HEK293 (cell line): ENCODE data around the gene PPP1R1B.

Source experiments
- CTCF ChIA-PET: fragments of 350-600 bp; formaldehyde crosslinking; extraction: SDS; loops from one replicate; lab custom pipeline; 2021; ENCODE audit warnings: antibody characterized with exemption; lab: Yijun Ruan, JAX
- POLR2A ChIA-PET: fragments of 300-600 bp; formaldehyde crosslinking; extraction: SDS; loops from one replicate; lab custom pipeline; 2020; ENCODE audit warnings: antibody characterized with exemption, inconsistent platforms; lab: Yijun Ruan, JAX
- H3K27ac ChIP-seq: fragments of 200-500 bp; sonication (Bioruptor generic); 2 replicates; pipeline ENCODE4 v1.5.1; 2014; ENCODE audit warnings: low read depth, low read length, control low read depth, inconsistent platforms; ENCODE audit errors: extremely low read depth
- H3K36me3 ChIP-seq, 2 experiments: fragments of 200-500 bp in 1 of 2; sonication (Bioruptor generic) in 1 of 2; 1 replicate in 1 of 2; 2 replicates in 1 of 2; pipeline ENCODE4 v1.5.1; 2014 to 2017; ENCODE audit warnings: inconsistent platforms in 2 of 2, low read length in 2 of 2; ENCODE audit not compliant: control insufficient read depth in 2 of 2, insufficient read depth in 1 of 2
- H3K4me1 ChIP-seq: fragments of 200-500 bp; sonication (Bioruptor generic); 2 replicates; pipeline ENCODE4 v1.5.1; 2014; ENCODE audit warnings: mild to moderate bottlenecking, low read length, inconsistent platforms; ENCODE audit not compliant: control insufficient read depth, insufficient read depth
- H3K4me3 ChIP-seq: 2 replicates; pipeline ENCODE4 v1.5.1; 2011; ENCODE audit warnings: low read depth, mild to moderate bottlenecking, control low read depth, low read length, moderate library complexity
- H3K9me3 ChIP-seq: fragments of 200-500 bp; sonication (Bioruptor generic); 2 replicates; pipeline ENCODE4 v1.5.1; 2014; ENCODE audit warnings: low read depth, low read length, inconsistent platforms; ENCODE audit not compliant: control insufficient read depth, insufficient read depth
- GLIS1 ChIP-seq: fragments of 450-650 bp; formaldehyde crosslinking; IDR thresholded peaks from 2 replicates; pipeline ENCODE4 v1.5.1; 2016; ENCODE audit warnings: missing biosample characterization, missing genetic modification characterization
- KLF7 ChIP-seq: fragments of 450-650 bp; formaldehyde crosslinking; IDR thresholded peaks from 2 replicates; pipeline ENCODE4 v1.5.1; 2016; ENCODE audit warnings: missing biosample characterization, missing genetic modification characterization, borderline replicate concordance
- MEIS1 ChIP-seq: sonication (generic); formaldehyde crosslinking; IDR thresholded peaks from 2 replicates; pipeline ENCODE4 v1.8.1; 2022; ENCODE audit warnings: missing genetic modification reagents, mild to moderate bottlenecking, borderline replicate concordance
- REPIN1 ChIP-seq: fragments of 450-650 bp; formaldehyde crosslinking; IDR thresholded peaks from 2 replicates; pipeline ENCODE4 v1.5.1; 2017; ENCODE audit warnings: missing biosample characterization, missing genetic modification characterization, low read depth
- SCRT2 ChIP-seq: fragments of 450-650 bp; formaldehyde crosslinking; IDR thresholded peaks from 2 replicates; pipeline ENCODE4 v1.5.1; 2016; ENCODE audit warnings: missing biosample characterization, missing genetic modification characterization
- WT1 ChIP-seq: fragments of 450-650 bp; formaldehyde crosslinking; IDR thresholded peaks from 2 replicates; pipeline ENCODE4 v1.5.1; 2016; ENCODE audit warnings: missing biosample characterization, missing genetic modification characterization
- ZBTB10 ChIP-seq: fragments of 450-650 bp; formaldehyde crosslinking; IDR thresholded peaks from 2 replicates; pipeline ENCODE4 v1.5.1; 2016; ENCODE audit warnings: missing biosample characterization, missing genetic modification characterization
- ZBTB48 ChIP-seq: fragments of 450-650 bp; formaldehyde crosslinking; IDR thresholded peaks from 2 replicates; pipeline ENCODE4 v1.5.1; 2016; ENCODE audit warnings: missing biosample characterization, missing genetic modification characterization
- ZFHX2 ChIP-seq: fragments of 450-650 bp; formaldehyde crosslinking; conservative IDR thresholded peaks from 2 replicates; pipeline ENCODE4 v1.5.1; 2016; ENCODE audit warnings: missing biosample characterization, missing genetic modification characterization
- ZNF416 ChIP-seq: fragments of 450-650 bp; formaldehyde crosslinking; IDR thresholded peaks from 2 replicates; pipeline ENCODE4 v1.5.1; 2016; ENCODE audit warnings: missing biosample characterization, missing genetic modification characterization
- ZNF600 ChIP-seq: fragments of 450-650 bp; formaldehyde crosslinking; IDR thresholded peaks from 2 replicates; pipeline ENCODE4 v1.5.1; 2016; ENCODE audit warnings: missing biosample characterization, missing genetic modification characterization
- ZNF654 ChIP-seq: fragments of 450-650 bp; formaldehyde crosslinking; IDR thresholded peaks from 2 replicates; pipeline ENCODE4 v1.5.1; 2016; ENCODE audit warnings: low read depth, missing biosample characterization, missing genetic modification characterization
- TF ChIP-seq, protein P1 (sequence below): fragments of 450-650 bp; formaldehyde crosslinking; IDR thresholded peaks from 2 replicates; pipeline ENCODE4 v1.5.1; 2016; ENCODE audit warnings: missing biosample characterization, missing genetic modification characterization
- TF ChIP-seq, protein P2 (sequence below): fragments of 450-650 bp; formaldehyde crosslinking; IDR thresholded peaks from 2 replicates; pipeline ENCODE4 v1.5.1; 2016; ENCODE audit warnings: missing biosample characterization, missing genetic modification characterization

Gene PPP1R1B

DNA sequence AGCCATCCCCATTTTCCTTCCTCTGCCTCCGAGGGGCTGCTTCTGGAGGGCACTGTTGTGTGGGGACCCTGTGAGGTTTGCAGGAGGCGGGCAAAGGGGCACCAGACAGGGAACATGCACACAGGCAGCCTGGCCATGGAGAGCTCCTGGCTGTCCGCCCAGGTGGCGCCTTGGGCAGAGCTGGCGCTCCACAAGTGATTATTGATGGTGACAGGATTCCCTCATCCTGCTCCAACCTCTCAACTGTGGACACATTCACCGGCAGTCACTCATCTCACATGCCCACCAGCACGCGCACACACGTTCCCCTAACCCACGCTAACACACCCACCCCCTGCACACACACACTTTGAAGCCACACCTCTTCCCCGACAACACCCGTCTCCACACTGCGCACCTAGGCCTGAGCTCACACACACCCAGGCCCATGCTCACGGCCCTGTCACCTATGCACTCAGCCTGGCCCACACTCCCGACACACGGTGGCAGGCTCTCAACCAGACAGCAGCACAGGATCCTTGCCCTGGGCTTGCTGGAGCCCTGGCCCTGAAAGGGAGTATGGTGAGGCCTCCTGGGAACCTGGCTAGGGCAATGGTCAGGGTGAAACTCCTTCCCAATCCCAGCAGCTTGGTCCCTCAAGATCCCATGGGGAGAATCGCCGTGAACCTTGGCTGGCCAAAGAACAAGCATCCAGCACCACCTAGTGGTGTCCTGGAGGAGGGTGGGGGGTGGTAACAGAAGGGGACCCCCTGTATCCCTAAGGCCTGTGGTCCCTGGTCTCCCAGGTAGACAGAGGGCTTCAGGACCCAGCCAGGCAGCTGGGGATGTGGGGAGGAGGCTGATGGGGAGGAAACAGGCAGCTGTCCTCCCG lies 45.1 kb downstream of the PPP1R1B start (continued):
- TF ChIP-seq ZBTB10 (no peak), ZNF600 (tag by site-specific recombination) (no peak), ZBTB48 (tag by site-specific recombination) (peak; percentile 88), ZNF654 (peak; percentile 79), GLIS1 (tag by site-specific recombination) (peak; percentile 87), KLF7 (tag by site-specific recombination) (no peak), ZNF416 (tag by site-specific recombination) (no peak), WT1 (tag by site-specific recombination) (no peak), ZFHX2 (peak; percentile 57; the same call in 1 of the 2 replicates), SCRT2 (tag by site-specific recombination) (no peak)
- TF ChIP-seq, protein P1, sequence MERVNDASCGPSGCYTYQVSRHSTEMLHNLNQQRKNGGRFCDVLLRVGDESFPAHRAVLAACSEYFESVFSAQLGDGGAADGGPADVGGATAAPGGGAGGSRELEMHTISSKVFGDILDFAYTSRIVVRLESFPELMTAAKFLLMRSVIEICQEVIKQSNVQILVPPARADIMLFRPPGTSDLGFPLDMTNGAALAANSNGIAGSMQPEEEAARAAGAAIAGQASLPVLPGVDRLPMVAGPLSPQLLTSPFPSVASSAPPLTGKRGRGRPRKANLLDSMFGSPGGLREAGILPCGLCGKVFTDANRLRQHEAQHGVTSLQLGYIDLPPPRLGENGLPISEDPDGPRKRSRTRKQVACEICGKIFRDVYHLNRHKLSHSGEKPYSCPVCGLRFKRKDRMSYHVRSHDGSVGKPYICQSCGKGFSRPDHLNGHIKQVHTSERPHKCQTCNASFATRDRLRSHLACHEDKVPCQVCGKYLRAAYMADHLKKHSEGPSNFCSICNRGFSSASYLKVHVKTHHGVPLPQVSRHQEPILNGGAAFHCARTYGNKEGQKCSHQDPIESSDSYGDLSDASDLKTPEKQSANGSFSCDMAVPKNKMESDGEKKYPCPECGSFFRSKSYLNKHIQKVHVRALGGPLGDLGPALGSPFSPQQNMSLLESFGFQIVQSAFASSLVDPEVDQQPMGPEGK (tag by site-specific recombination): peak; percentile 63; the same call in 1 of the 2 replicates

- Histone ChIP-seq H3K4me1 (peaks cover 16% of the 10 kb centered on the region), H3K36me3 (peaks cover 0 to 3% of the 10 kb centered on the region in 2 experiments; a peak in 1 of 3 replicates), H3K27ac (no peak overlapping the region), H3K4me3 (no peak overlapping the region), H3K9me3 (no peaks in the 10 kb centered on the region)
- ChIA-PET CTCF (interaction anchor here (0.6 to 11.6 kb wide), 16 partner anchors 8 to 266 kb away, joined by 3 to 168 read pairs (median 4); partner anchors contain the start of genes MIEN1 and PPP1R1B), POLR2A (interaction anchor here (0.7 to 0.8 kb wide), 2 partner anchors 15 to 81 kb away, joined by 3 read pairs; partner anchors contain the start of gene PGAP3)
- TF ChIP-seq, protein P2, sequence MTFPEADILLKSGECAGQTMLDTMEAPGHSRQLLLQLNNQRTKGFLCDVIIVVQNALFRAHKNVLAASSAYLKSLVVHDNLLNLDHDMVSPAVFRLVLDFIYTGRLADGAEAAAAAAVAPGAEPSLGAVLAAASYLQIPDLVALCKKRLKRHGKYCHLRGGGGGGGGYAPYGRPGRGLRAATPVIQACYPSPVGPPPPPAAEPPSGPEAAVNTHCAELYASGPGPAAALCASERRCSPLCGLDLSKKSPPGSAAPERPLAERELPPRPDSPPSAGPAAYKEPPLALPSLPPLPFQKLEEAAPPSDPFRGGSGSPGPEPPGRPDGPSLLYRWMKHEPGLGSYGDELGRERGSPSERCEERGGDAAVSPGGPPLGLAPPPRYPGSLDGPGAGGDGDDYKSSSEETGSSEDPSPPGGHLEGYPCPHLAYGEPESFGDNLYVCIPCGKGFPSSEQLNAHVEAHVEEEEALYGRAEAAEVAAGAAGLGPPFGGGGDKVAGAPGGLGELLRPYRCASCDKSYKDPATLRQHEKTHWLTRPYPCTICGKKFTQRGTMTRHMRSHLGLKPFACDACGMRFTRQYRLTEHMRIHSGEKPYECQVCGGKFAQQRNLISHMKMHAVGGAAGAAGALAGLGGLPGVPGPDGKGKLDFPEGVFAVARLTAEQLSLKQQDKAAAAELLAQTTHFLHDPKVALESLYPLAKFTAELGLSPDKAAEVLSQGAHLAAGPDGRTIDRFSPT (tag by site-specific recombination): peak; percentile 15; the same call in 1 of the 2 replicates
- TF ChIP-seq MEIS1 (CRISPR knock-in tag): no peak
- TF ChIP-seq REPIN1 (tag by site-specific recombination): no peak
These were observed 46.0 kb downstream of the PPP1R1B start for GRCh38 chr17:39672522-39673334.
